OCI-LY1 (cell line): ENCODE results near the gene CXCR2.

Experiments used
- EZH2 ChIP-seq: fragments of 200-600 bp; sonication (generic), shearing (Covaris generic); IDR thresholded peaks from 2 replicates; pipeline ENCODE4 v1.8.0; 2017; ENCODE audit warnings: borderline replicate concordance, mixed run types, mild to moderate bottlenecking, antibody characterized with exemption, low read length, moderate library complexity, mixed read lengths
- TF ChIP-seq, protein P1 (sequence below): fragments of 200-600 bp; sonication (generic), shearing (Covaris generic); IDR thresholded peaks from 2 replicates; pipeline ENCODE4 v1.5.1; 2017; ENCODE audit warnings: mild to moderate bottlenecking, antibody characterized with exemption, low read length, moderate library complexity, mixed read lengths

- no peak for TF ChIP-seq EZH2
- TF ChIP-seq, protein P1, sequence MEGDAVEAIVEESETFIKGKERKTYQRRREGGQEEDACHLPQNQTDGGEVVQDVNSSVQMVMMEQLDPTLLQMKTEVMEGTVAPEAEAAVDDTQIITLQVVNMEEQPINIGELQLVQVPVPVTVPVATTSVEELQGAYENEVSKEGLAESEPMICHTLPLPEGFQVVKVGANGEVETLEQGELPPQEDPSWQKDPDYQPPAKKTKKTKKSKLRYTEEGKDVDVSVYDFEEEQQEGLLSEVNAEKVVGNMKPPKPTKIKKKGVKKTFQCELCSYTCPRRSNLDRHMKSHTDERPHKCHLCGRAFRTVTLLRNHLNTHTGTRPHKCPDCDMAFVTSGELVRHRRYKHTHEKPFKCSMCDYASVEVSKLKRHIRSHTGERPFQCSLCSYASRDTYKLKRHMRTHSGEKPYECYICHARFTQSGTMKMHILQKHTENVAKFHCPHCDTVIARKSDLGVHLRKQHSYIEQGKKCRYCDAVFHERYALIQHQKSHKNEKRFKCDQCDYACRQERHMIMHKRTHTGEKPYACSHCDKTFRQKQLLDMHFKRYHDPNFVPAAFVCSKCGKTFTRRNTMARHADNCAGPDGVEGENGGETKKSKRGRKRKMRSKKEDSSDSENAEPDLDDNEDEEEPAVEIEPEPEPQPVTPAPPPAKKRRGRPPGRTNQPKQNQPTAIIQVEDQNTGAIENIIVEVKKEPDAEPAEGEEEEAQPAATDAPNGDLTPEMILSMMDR, result no peak
Observed at GRCh38 chr2:218130822-218131221, 5.0 kb downstream of the CXCR2 start.
